GM12872 (cell line): Measurements from ENCODE around the gene RETREG2.

Source experiments
- CTCF ChIP-seq: IDR thresholded peaks from 3 replicates; pipeline ENCODE4 v1.5.1; 2011; ENCODE audit warnings: low read depth, mild to moderate bottlenecking, low read length, moderate library complexity; ENCODE audit not compliant: insufficient read depth

The RETREG2 gene

GRCh38 chr2:219209236-219210195, 31.4 kb downstream of the RETREG2 start:
- no peak for TF ChIP-seq CTCF

GRCh38 chr2:219210196-219210885, 32.3 kb downstream of the RETREG2 start:
- no peak for TF ChIP-seq CTCF

GRCh38 chr2:219210886-219211362, 32.8 kb downstream of the RETREG2 start:
- no peak for TF ChIP-seq CTCF

GRCh38 chr2:219213026-219213415, 34.9 kb downstream of the RETREG2 start:
- TF ChIP-seq CTCF = no peak

GRCh38 chr2:219213486-219214071, 35.5 kb downstream of the RETREG2 start:
- TF ChIP-seq CTCF = no peak

GRCh38 chr2:219214141-219214540, 36.1 kb downstream of the RETREG2 start:
- TF ChIP-seq CTCF = no peak

GRCh38 chr2:219214786-219215185, 36.7 kb downstream of the RETREG2 start:
- no peak for TF ChIP-seq CTCF
